Transverse colon (tissue), 4 donors: Measurements from ENCODE around the gene SLC2A13.

ENCODE experiments used
- CTCF ChIP-seq, 5 experiments: fragments of 200-600 bp in 3 of 5; fragments of 450-650 bp in 2 of 5; sonication (generic) in 3 of 5; IDR thresholded peaks; 1 replicate in 2 of 5; 2 replicates in 3 of 5; pipeline ENCODE4 v1.5.1; 2016 to 2017; ENCODE audit warnings: antibody characterized with exemption in 5 of 5, inconsistent platforms in 3 of 5, mild to moderate bottlenecking in 2 of 5, moderate library complexity in 1 of 5
- POLR2A ChIP-seq: fragments of 450-650 bp; IDR thresholded peaks from one replicate; pipeline ENCODE4 v1.6.1; 2016; ENCODE audit warnings: antibody characterized with exemption, mild to moderate bottlenecking, moderate library complexity
- POLR2AphosphoS5 ChIP-seq, 3 donors: sonication (generic); formaldehyde crosslinking; IDR thresholded peaks; one replicate each; pipeline ENCODE4 v1.6.1; 2016; ENCODE audit warnings: antibody characterized with exemption in 3 of 3

GRCh38 chr12:40013292-40013691 is 92.6 kb downstream of the SLC2A13 start:
- TF ChIP-seq CTCF (IDR thresholded peaks at IDR 0.05) (no peak), POLR2AphosphoS5 (IDR thresholded peaks at IDR 0.05) (no peak), POLR2A (no peak)
